ENCODE results near the gene DLL1.
A peak's percentile ranks its signal among the peaks of the same experiment; 100 is the strongest.
"Not testable (repeated sequence)": the region's sequence is repeated elsewhere in the genome, so short reads cannot be mapped to it uniquely, and the experiment has no call there.

The DLL1 gene

GRCh38 chr6:170266061-170266825, 24.6 kb downstream of the DLL1 start:
- DNase-seq: peak; percentile 72

- DNase-seq: peak; percentile 75
Measured at GRCh38 chr6:170265655-170266054, 25.2 kb downstream of the DLL1 start.

- DNase-seq: not testable (repeated sequence)
Measured at GRCh38 chr6:170264644-170265043, 26.2 kb downstream of the DLL1 start.

GRCh38 chr6:170264086-170264485, 26.8 kb downstream of the DLL1 start:
- no peak for DNase-seq

GRCh38 chr6:170263410-170263809, 27.5 kb downstream of the DLL1 start:
- no peak for DNase-seq

GRCh38 chr6:170262489-170263088, 28.3 kb downstream of the DLL1 start:
- peak; percentile 76 for DNase-seq

- DNase-seq: no peak
Measured at GRCh38 chr6:170261643-170262488, 29.0 kb downstream of the DLL1 start.

GRCh38 chr6:170260686-170261085, 30.2 kb downstream of the DLL1 start:
- DNase-seq: no peak

GRCh38 chr6:170259278-170259677, 31.6 kb downstream of the DLL1 start:
- no peak for DNase-seq

- DNase-seq: no peak
Measured at GRCh38 chr6:170258407-170258806, 32.5 kb downstream of the DLL1 start.

- no peak for DNase-seq
Measured at GRCh38 chr6:170257376-170257775, 33.5 kb downstream of the DLL1 start.

- DNase-seq: no peak
Measured at GRCh38 chr6:170256641-170257040, 34.2 kb downstream of the DLL1 start.

- no peak for DNase-seq
Measured at GRCh38 chr6:170255426-170256125, 35.3 kb downstream of the DLL1 start.

- no peak for DNase-seq
Measured at GRCh38 chr6:170254315-170255213, 36.3 kb downstream of the DLL1 start.

GRCh38 chr6:170253910-170254269, 37.0 kb downstream of the DLL1 start:
- DNase-seq: no peak

GRCh38 chr6:170253226-170253909, 37.5 kb downstream of the DLL1 start:
- no peak for DNase-seq

- no peak for DNase-seq
Measured at GRCh38 chr6:170251776-170252571, 38.9 kb downstream of the DLL1 start.

- DNase-seq: no peak
Measured at GRCh38 chr6:170250981-170251775, 39.7 kb downstream of the DLL1 start.

GRCh38 chr6:170250455-170250854, 40.4 kb downstream of the DLL1 start:
- no peak for DNase-seq

- DNase-seq: no peak
Measured at GRCh38 chr6:170249817-170250216, 41.1 kb downstream of the DLL1 start.

Measured in midbrain (tissue), 1 donor.